AG10803 (cell line): Measurements from ENCODE around the gene TNRC6C.

Experiments
- DNase-seq: peaks from one replicate; pipeline ENCODE4 v3.0.0; 2010; ENCODE audit warnings: low read depth
- H3K4me3 ChIP-seq: 2 replicates; pipeline ENCODE4 v1.5.1; 2011; ENCODE audit warnings: mild to moderate bottlenecking, low read length, control low read depth
- CTCF ChIP-seq: conservative IDR thresholded peaks from 2 replicates; pipeline ENCODE4 v1.5.1; 2011; ENCODE audit warnings: mild to moderate bottlenecking, low read length, control low read depth, inconsistent platforms

TNRC6C gene

GRCh38 chr17:78110363-78111015 is 152.0 kb downstream of the TNRC6C start:
- no peak for DNase-seq
- H3K4me3 ChIP-seq, result no peak overlapping the region
- no peak for TF ChIP-seq CTCF

GRCh38 chr17:78111016-78111726 is 152.7 kb downstream of the TNRC6C start:
- no peak for TF ChIP-seq CTCF
- no peak overlapping the region for H3K4me3 ChIP-seq
- DNase-seq, result no peak

GRCh38 chr17:78111727-78112517 is 153.4 kb downstream of the TNRC6C start:
- TF ChIP-seq CTCF, result no peak
- no peak for DNase-seq
- H3K4me3 ChIP-seq, result no peak overlapping the region

- no peak overlapping the region for H3K4me3 ChIP-seq
- peak; percentile 33 for DNase-seq
- peak; percentile 85 for TF ChIP-seq CTCF
Observed at GRCh38 chr17:78112518-78113471, 154.3 kb downstream of the TNRC6C start.

- DNase-seq, result peak; percentile 4
Observed at GRCh38 chr17:78113804-78114785, 155.6 kb downstream of the TNRC6C start.

More at GRCh38 chr17:78113804-78114785, 155.6 kb downstream of the TNRC6C start:
- no peak overlapping the region for H3K4me3 ChIP-seq
- TF ChIP-seq CTCF, result no peak
